Myocyte (in vitro differentiated cells): ENCODE measurements around the gene CX3CR1. TPM values are rescaled to one million over a fixed set of nuclear protein-coding genes. Genes with fewer than 3 reads are reported as not detected.
A peak's percentile ranks its signal among the peaks of the same experiment; 100 is the strongest.
"Not testable (repeated sequence)": the region's sequence is repeated elsewhere in the genome, so short reads cannot be mapped to it uniquely, and the experiment has no call there.

ENCODE experiments used
- DNase-seq: peaks from one replicate; pipeline ENCODE4 v3.0.0-alpha.2; 2012; ENCODE audit warnings: low read depth
- total RNA-seq: library from RNA; depleted of rRNA; stranded (reverse); fragments of >200 nt; gene quantifications from 2 replicates; pipeline ENCODE4 v1.2.3, GENCODE V29; 2014

Gene CX3CR1
- total RNA-seq, 1 donor from 2014 or later, result not detected

GRCh38 chr3:39267631-39268548, 11.9 kb downstream of the CX3CR1 start:
- no peak for DNase-seq

- no peak for DNase-seq
Measured at GRCh38 chr3:39264053-39264452, 15.8 kb downstream of the CX3CR1 start.

GRCh38 chr3:39263576-39263975, 16.3 kb downstream of the CX3CR1 start:
- DNase-seq, result no peak

GRCh38 chr3:39262846-39263245, 17.0 kb downstream of the CX3CR1 start:
- no peak for DNase-seq

GRCh38 chr3:39261726-39262125, 18.1 kb downstream of the CX3CR1 start:
- peak; percentile 62 for DNase-seq

- peak; percentile 97 for DNase-seq
Measured at GRCh38 chr3:39260957-39261356, 18.9 kb downstream of the CX3CR1 start.

- DNase-seq, result no peak
Measured at GRCh38 chr3:39260318-39260717, 19.5 kb downstream of the CX3CR1 start.

- no peak for DNase-seq
Measured at GRCh38 chr3:39255503-39256325, 24.1 kb downstream of the CX3CR1 start.

GRCh38 chr3:39254806-39255449, 24.9 kb downstream of the CX3CR1 start:
- DNase-seq, result peak; percentile 40

- no peak for DNase-seq
Measured at GRCh38 chr3:39251576-39251975, 28.3 kb downstream of the CX3CR1 start.

GRCh38 chr3:39250116-39250747, 29.6 kb downstream of the CX3CR1 start:
- DNase-seq, result peak; percentile 32

GRCh38 chr3:39249453-39250115, 30.3 kb downstream of the CX3CR1 start:
- no peak for DNase-seq

- no peak for DNase-seq
Measured at GRCh38 chr3:39241561-39241960, 38.3 kb downstream of the CX3CR1 start.

GRCh38 chr3:39237027-39237426, 42.8 kb downstream of the CX3CR1 start:
- no peak for DNase-seq

- DNase-seq, result no peak
Measured at GRCh38 chr3:39234651-39235050, 45.2 kb downstream of the CX3CR1 start.

- no peak for DNase-seq
Measured at GRCh38 chr3:39232859-39233258, 47.0 kb downstream of the CX3CR1 start.

GRCh38 chr3:39230453-39230852, 49.4 kb downstream of the CX3CR1 start:
- DNase-seq, result no peak

GRCh38 chr3:39228496-39228895, 51.3 kb downstream of the CX3CR1 start:
- no peak for DNase-seq

- DNase-seq, result not testable (repeated sequence)
Measured at GRCh38 chr3:39227596-39227995, 52.2 kb downstream of the CX3CR1 start.

- DNase-seq, result no peak
Measured at GRCh38 chr3:39226106-39226741, 53.6 kb downstream of the CX3CR1 start.
